Measurements from ENCODE around the gene SLC7A7. TPM values are rescaled to one million over a fixed set of nuclear protein-coding genes. Genes with fewer than 3 reads are reported as not detected.

The SLC7A7 gene
- total and polyA plus RNA-seq, 2 of the 13 experiments (the other 11 are each of a cell fraction or from before 2014, with no cell fraction given): 0.13 to 0.63 TPM

GRCh38 chr14:22796087-22796707, 19.0 kb downstream of the SLC7A7 start:
- CTCF ChIA-PET (ENCODE audit: low intra/inter-chr PET ratio, low total read pairs): interaction anchor here (1.1 kb wide), 1 partner anchor 239 kb away, joined by 3 read pairs; no protein-coding TSS in a partner anchor
- TSS peak; percentile 70 for BruUV-seq (replicated peaks)
- H4K20me1 ChIP-seq (ENCODE audit: insufficient read depth, low read length): no peaks in the 10 kb centered on the region
- no peak for TF ChIP-seq EEA1 (CRISPR knock-in tag; IDR thresholded peaks at IDR 0.05; ENCODE audit: borderline replicate concordance)
- TF ChIP-seq BRD4 (CRISPR knock-in tag; IDR thresholded peaks at IDR 0.05): no peak
- no peak for TF ChIP-seq POLR2A (IDR thresholded peaks at IDR 0.05; ENCODE audit: insufficient read depth in 1 of 2, low read depth in 2 of 2, low read length in 2 of 2)
- no peak for TF ChIP-seq ZNF431 (CRISPR knock-in tag; IDR thresholded peaks at IDR 0.05; ENCODE audit: borderline replicate concordance, low read depth)
- peak; percentile 39; the same call in 1 of the 2 replicates for TF ChIP-seq ZNF335 (CRISPR knock-in tag; IDR thresholded peaks at IDR 0.05)
- TF ChIP-seq ZNF501 (CRISPR knock-in tag; IDR thresholded peaks at IDR 0.05): no peak; the same call in 1 of the 2 replicates
- no peak for TF ChIP-seq IRF2 (CRISPR knock-in tag; IDR thresholded peaks at IDR 0.05)
- no peak for TF ChIP-seq ZNF18 (CRISPR knock-in tag; IDR thresholded peaks at IDR 0.05; ENCODE audit: insufficient replicate concordance)
- TF ChIP-seq, protein P1, sequence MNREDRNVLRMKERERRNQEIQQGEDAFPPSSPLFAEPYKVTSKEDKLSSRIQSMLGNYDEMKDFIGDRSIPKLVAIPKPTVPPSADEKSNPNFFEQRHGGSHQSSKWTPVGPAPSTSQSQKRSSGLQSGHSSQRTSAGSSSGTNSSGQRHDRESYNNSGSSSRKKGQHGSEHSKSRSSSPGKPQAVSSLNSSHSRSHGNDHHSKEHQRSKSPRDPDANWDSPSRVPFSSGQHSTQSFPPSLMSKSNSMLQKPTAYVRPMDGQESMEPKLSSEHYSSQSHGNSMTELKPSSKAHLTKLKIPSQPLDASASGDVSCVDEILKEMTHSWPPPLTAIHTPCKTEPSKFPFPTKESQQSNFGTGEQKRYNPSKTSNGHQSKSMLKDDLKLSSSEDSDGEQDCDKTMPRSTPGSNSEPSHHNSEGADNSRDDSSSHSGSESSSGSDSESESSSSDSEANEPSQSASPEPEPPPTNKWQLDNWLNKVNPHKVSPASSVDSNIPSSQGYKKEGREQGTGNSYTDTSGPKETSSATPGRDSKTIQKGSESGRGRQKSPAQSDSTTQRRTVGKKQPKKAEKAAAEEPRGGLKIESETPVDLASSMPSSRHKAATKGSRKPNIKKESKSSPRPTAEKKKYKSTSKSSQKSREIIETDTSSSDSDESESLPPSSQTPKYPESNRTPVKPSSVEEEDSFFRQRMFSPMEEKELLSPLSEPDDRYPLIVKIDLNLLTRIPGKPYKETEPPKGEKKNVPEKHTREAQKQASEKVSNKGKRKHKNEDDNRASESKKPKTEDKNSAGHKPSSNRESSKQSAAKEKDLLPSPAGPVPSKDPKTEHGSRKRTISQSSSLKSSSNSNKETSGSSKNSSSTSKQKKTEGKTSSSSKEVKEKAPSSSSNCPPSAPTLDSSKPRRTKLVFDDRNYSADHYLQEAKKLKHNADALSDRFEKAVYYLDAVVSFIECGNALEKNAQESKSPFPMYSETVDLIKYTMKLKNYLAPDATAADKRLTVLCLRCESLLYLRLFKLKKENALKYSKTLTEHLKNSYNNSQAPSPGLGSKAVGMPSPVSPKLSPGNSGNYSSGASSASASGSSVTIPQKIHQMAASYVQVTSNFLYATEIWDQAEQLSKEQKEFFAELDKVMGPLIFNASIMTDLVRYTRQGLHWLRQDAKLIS (CRISPR knock-in tag; IDR thresholded peaks at IDR 0.05): no peak
- peak; percentile 64; the same call in 1 of the 2 replicates for TF ChIP-seq JUNB (CRISPR knock-in tag; IDR thresholded peaks at IDR 0.05; ENCODE audit: borderline replicate concordance)
- TF ChIP-seq PHF20 (CRISPR knock-in tag; IDR thresholded peaks at IDR 0.05): no peak
- TF ChIP-seq ESRRA (CRISPR knock-in tag; IDR thresholded peaks at IDR 0.05; ENCODE audit: low read depth): no peak
- TF ChIP-seq NCOA1 (CRISPR knock-in tag; IDR thresholded peaks at IDR 0.05): no peak
- no peak for TF ChIP-seq ATF7 (IDR thresholded peaks at IDR 0.05)
- no peak for TF ChIP-seq ATF7 (CRISPR knock-in tag; IDR thresholded peaks at IDR 0.05)
- no peak for TF ChIP-seq CTCF (CRISPR knock-in tag; IDR thresholded peaks at IDR 0.05)
- no peak for TF ChIP-seq ONECUT2 (CRISPR knock-in tag; IDR thresholded peaks at IDR 0.05)
- TF ChIP-seq SMAD9 (CRISPR knock-in tag; IDR thresholded peaks at IDR 0.05): no peak
- peak; percentile 46; the same call in 1 of the 2 replicates for TF ChIP-seq ERF (CRISPR knock-in tag; IDR thresholded peaks at IDR 0.05)

More at GRCh38 chr14:22796087-22796707, 19.0 kb downstream of the SLC7A7 start:
- Histone ChIP-seq H3K9me3 (ENCODE audit: low read length) (no peaks in the 10 kb centered on the region), H2AFZ (ENCODE audit: low read length) (peak overlapping the region; percentile 10), H3K9ac (ENCODE audit: insufficient read depth, low read depth, low read length) (peak overlapping the region; percentile 7; the same call in 1 of the 2 replicates), H3K4me1 (ENCODE audit: insufficient read depth, low read length) (peaks cover 34% of the 10 kb centered on the region), H3K79me2 (ENCODE audit: insufficient read depth, low read length) (no peaks in the 10 kb centered on the region), H3K4me3 (replicated peaks in 1 of 3; ENCODE audit: insufficient read depth in 1 of 3, low read depth in 2 of 3, low read length in 3 of 3) (peak overlapping the region in 1 of 3 experiments; percentile 19; a peak in 2 of 6 replicates), H3K27me3 (ENCODE audit: control insufficient read depth in 1 of 2, insufficient read depth in 2 of 2, low read length in 2 of 2) (no peaks in the 10 kb centered on the region), H3K4me2 (ENCODE audit: low read depth, low read length) (peak overlapping the region; percentile 62), H3K27ac (ENCODE audit: extremely low read length, insufficient read depth, low read length) (no peak overlapping the region), H3K36me3 (replicated peaks in 1 of 2; ENCODE audit: control insufficient read depth in 1 of 2, insufficient read depth in 2 of 2, low read length in 2 of 2) (no peaks in the 10 kb centered on the region)
- FAIRE-seq (peak; percentile 32), DNase-seq (ENCODE audit: low spot score) (peak; percentile 60), ATAC-seq (peak; percentile 63)
- in situ Hi-C loops (cut with HindIII; ENCODE audit: extremely low pct_ligation_motif_present, low pct_unique_long_range_greater_than_20kb) (no loop called here), intact Hi-C loops (cut with micrococcal nuclease; ENCODE audit: unreplicated experiment) (no loop called here)
- POLR2A ChIA-PET: interaction anchor here (0.7 to 2.6 kb wide), 13 partner anchors 11 to 207 kb away, joined by 3 to 26 read pairs (median 4); partner anchors contain the start of genes AJUBA, DAD1, MRPL52 and OXA1L
- WGBS (ENCODE audit: low lambda C conversion rate): 2% methylated on average over 5 of the region's 5 CpGs

All from HepG2 (cell line).